Calu3 (cell line): Measurements from ENCODE around the gene TXK. TPM values are rescaled to one million over a fixed set of nuclear protein-coding genes. Genes with fewer than 3 reads are reported as not detected.

Experiments used
- BruUV-seq: library from RNA; stranded (reverse); fragments of 400-500 nt; replicated peaks from 2 replicates; lab custom pipeline; 2021; lab: Mats Ljungman, UMichigan
- CTCF ChIA-PET: fragments of 300-600 bp; sonication (Branson Sonifier 250); formaldehyde crosslinking; loops from one replicate; lab custom pipeline; 2022; ENCODE audit warnings: antibody characterized with exemption; lab: Charles Lee
- DNase-seq: peaks from one replicate; pipeline ENCODE4 v3.0.0; 2022
- H3K27ac Mint-ChIP-seq: one replicate; pipeline ENCODE4 v1.8.0; 2022; ENCODE audit warnings: mixed read lengths; ENCODE audit not compliant: unreplicated experiment
- H3K27me3 Mint-ChIP-seq: one replicate; pipeline ENCODE4 v1.8.0; 2022; ENCODE audit warnings: mixed read lengths; ENCODE audit not compliant: unreplicated experiment
- H3K36me3 Mint-ChIP-seq: one replicate; pipeline ENCODE4 v1.8.0; 2022; ENCODE audit warnings: mild to moderate bottlenecking, moderate library complexity, mixed read lengths; ENCODE audit not compliant: insufficient read depth, unreplicated experiment
- H3K4me1 Mint-ChIP-seq: one replicate; pipeline ENCODE4 v1.8.0; 2022; ENCODE audit warnings: mild to moderate bottlenecking, low read depth, mixed read lengths; ENCODE audit not compliant: unreplicated experiment
- H3K4me3 Mint-ChIP-seq: one replicate; pipeline ENCODE4 v1.8.0; 2022; ENCODE audit warnings: mild to moderate bottlenecking, low read depth, moderate library complexity, mixed read lengths; ENCODE audit not compliant: unreplicated experiment
- H3K9me3 Mint-ChIP-seq: one replicate; pipeline ENCODE4 v1.8.0; 2022; ENCODE audit warnings: low read depth, mixed read lengths; ENCODE audit not compliant: unreplicated experiment
- CTCF ChIP-seq: fragments of 200-600 bp; IDR thresholded peaks from one replicate; pipeline ENCODE4 v1.8.0; 2022; ENCODE audit warnings: antibody characterized with exemption; ENCODE audit not compliant: unreplicated experiment
- intact Hi-C: fragments of 100-400 bp; cut with micrococcal nuclease; formaldehyde crosslinking; loops from one replicate; pipeline ENCODE4 v1.10.0; 2022; ENCODE audit not compliant: unreplicated experiment
- total RNA-seq: library from RNA; stranded (reverse); gene quantifications from 2 replicates; pipeline ENCODE4 v1.2.3, GENCODE V29; 2022

Gene TXK
- total RNA-seq, 1 experiment from 2014 or later, result 2.8 TPM

- DNase-seq, result no peak
- no peaks in the 10 kb centered on the region for H3K36me3 Mint-ChIP-seq
- TF ChIP-seq CTCF, result no peak
- no TSS peak for BruUV-seq
- H3K27me3 Mint-ChIP-seq, result no peaks in the 10 kb centered on the region
- CTCF ChIA-PET, result no interaction called here
- intact Hi-C loops, result no loop called here
- no peak overlapping the region for H3K27ac Mint-ChIP-seq
- H3K4me1 Mint-ChIP-seq, result peaks cover 26% of the 10 kb centered on the region
- no peak overlapping the region for H3K4me3 Mint-ChIP-seq
- no peaks in the 10 kb centered on the region for H3K9me3 Mint-ChIP-seq
Observed at GRCh38 chr4:48044298-48044697, 89.8 kb downstream of the TXK start.

DNA sequence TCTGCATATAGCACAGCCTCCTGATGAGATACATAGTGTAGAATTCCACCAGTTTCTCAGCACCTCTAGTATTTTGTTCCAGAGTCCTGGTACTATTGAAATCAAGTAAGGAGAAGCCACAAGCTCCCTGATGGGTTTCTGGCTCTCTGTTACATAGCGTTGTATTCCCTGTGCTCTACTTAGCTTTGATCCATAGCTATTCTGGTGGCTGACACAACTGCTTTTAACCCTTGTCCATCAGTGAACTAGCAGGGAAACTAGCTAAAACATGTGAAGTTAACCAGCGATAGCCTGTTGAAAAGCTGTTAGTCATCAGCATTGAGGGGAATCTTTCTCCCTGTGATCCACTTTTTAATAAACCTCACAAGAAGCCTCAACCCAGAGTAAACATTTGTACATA is 90.5 kb downstream of the TXK start:
- no peak for DNase-seq
- intact Hi-C loops, result no loop called here
- no TSS peak for BruUV-seq
- H3K27me3 Mint-ChIP-seq, result no peaks in the 10 kb centered on the region
- H3K4me1 Mint-ChIP-seq, result peaks cover 23% of the 10 kb centered on the region
- no peaks in the 10 kb centered on the region for H3K36me3 Mint-ChIP-seq
- peak overlapping the region; percentile 47 for H3K4me3 Mint-ChIP-seq
- H3K27ac Mint-ChIP-seq, result no peak overlapping the region
- no peaks in the 10 kb centered on the region for H3K9me3 Mint-ChIP-seq
- no peak for TF ChIP-seq CTCF
- CTCF ChIA-PET, result interaction anchor here (0.6 kb wide), 1 partner anchor 85 kb away, joined by 4 read pairs; no protein-coding TSS in a partner anchor

DNA sequence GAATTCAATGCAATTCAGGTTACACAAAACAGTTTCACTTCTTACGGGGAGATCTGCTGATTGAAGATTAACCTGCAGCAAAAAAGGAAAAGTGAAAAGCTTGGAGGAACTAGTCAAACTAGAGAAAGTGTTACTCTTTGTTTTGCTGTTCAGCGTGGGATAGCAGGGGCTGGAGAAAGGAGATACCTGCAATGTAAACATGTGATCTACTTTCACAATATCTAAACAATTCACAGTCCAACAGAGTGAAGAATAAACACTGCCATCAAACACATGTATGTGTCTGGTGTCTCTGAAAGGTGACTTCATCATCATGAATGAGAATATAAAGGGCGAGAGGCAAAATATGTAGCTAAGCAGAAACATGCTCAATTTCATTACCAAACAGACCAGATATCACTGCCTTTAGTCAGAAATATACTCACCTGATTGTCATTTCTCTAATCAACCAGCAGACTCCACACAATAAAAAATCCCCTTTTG is 91.0 kb downstream of the TXK start:
- CTCF ChIA-PET, result interaction anchor here (0.6 to 0.9 kb wide), 2 partner anchors 10 to 85 kb away, joined by 3 to 4 read pairs; no protein-coding TSS in a partner anchor
- Mint-ChIP-seq H3K27me3 (no peaks in the 10 kb centered on the region), H3K36me3 (no peaks in the 10 kb centered on the region), H3K4me3 (peak overlapping the region; percentile 47), H3K4me1 (peaks cover 23% of the 10 kb centered on the region), H3K27ac (no peak overlapping the region), H3K9me3 (no peaks in the 10 kb centered on the region)
- BruUV-seq, result no TSS peak
- TF ChIP-seq CTCF, result no peak
- no peak for DNase-seq
- intact Hi-C loops, result no loop called here

DNA sequence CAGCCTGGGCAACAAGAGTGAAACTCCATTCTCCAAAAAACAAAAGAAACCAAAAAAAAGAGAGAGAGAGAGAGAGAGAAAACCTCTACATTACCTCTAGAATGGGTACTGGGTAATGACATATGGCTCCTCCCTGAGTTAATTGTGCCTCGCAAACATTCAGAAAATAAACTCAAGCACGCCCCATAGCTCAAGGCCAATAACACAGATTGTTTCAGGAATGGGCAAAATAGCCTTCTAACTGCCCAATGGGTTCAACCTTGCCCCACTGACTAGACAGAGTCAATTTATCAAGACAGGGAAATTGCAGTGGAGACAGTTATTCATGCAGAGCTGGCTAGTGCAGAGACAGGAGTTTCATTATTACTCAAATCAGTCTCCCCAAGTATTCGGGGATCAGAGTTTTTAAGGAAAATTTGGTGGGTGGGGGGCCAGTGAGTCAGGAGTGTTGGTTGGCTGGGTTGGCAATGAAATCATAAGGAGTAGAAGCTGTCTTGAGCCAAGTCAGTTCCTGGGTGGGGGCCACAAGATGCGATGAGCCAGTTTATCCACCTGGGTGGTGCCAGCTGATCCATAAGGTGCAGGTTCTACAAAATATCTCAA is 92.4 kb downstream of the TXK start:
- CTCF ChIA-PET, result no interaction called here
- Mint-ChIP-seq H3K9me3 (no peaks in the 10 kb centered on the region), H3K4me3 (no peak overlapping the region), H3K36me3 (no peaks in the 10 kb centered on the region), H3K27me3 (no peaks in the 10 kb centered on the region), H3K27ac (no peak overlapping the region), H3K4me1 (peaks cover 12% of the 10 kb centered on the region)
- TF ChIP-seq CTCF, result no peak
- BruUV-seq, result no TSS peak
- intact Hi-C loops, result no loop called here
- DNase-seq, result no peak
